Body of pancreas (tissue), 4 donors: ENCODE results near the gene ESPL1.

Experiments used
- POLR2A ChIP-seq, 3 donors: fragments of 450-650 bp; IDR thresholded peaks; one replicate each; pipeline ENCODE4 v1.6.1; 2016; ENCODE audit warnings: antibody characterized with exemption in 3 of 3, mild to moderate bottlenecking in 2 of 3
- TF ChIP-seq, protein P1 (sequence below), 7 experiments: fragments of 450-650 bp in 4 of 7; fragments of 200-600 bp in 3 of 7; sonication (generic) in 3 of 7; IDR thresholded peaks; one replicate each; pipeline ENCODE4 v1.5.1; 2016 to 2019; ENCODE audit warnings: antibody characterized with exemption in 7 of 7

DNA sequence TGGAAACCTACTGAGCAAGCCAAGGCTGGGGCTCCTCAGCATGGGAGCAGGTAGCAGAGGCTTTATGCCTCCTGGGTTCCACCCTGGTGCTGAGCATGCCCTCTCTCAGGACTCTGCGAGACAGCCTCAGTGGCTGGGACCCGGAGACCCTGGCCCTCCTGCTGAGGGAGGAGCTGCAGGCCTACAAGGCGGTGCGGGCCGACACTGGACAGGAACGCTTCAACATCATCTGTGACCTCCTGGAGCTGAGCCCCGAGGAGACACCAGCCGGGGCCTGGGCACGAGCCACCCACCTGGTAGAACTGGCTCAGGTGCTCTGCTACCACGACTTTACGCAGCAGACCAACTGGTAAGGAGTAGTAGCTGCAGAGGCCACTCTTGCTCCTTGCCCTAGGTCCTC is 8.4 kb downstream of the ESPL1 start:
- TF ChIP-seq, protein P1, sequence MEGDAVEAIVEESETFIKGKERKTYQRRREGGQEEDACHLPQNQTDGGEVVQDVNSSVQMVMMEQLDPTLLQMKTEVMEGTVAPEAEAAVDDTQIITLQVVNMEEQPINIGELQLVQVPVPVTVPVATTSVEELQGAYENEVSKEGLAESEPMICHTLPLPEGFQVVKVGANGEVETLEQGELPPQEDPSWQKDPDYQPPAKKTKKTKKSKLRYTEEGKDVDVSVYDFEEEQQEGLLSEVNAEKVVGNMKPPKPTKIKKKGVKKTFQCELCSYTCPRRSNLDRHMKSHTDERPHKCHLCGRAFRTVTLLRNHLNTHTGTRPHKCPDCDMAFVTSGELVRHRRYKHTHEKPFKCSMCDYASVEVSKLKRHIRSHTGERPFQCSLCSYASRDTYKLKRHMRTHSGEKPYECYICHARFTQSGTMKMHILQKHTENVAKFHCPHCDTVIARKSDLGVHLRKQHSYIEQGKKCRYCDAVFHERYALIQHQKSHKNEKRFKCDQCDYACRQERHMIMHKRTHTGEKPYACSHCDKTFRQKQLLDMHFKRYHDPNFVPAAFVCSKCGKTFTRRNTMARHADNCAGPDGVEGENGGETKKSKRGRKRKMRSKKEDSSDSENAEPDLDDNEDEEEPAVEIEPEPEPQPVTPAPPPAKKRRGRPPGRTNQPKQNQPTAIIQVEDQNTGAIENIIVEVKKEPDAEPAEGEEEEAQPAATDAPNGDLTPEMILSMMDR (IDR thresholded peaks at IDR 0.05) = no peak
- no peak for TF ChIP-seq POLR2A (IDR thresholded peaks at IDR 0.05)
